T-helper 2 cell (primary cell): ENCODE data around the gene TACC3.

Source experiments
- DNase-seq, 5 experiments: peaks; one replicate each; pipeline versions ENCODE4 v3.0.0 to v3.0.0-alpha.2; 2012 to 2022

Gene TACC3

GRCh38 chr4:1723131-1723801 is 1.9 kb downstream of the TACC3 start:
- peak in 3 of 5 experiments; percentile 36 to 81 (median 68) for DNase-seq

GRCh38 chr4:1725521-1725920 is 4.2 kb downstream of the TACC3 start:
- no peak for DNase-seq

DNA sequence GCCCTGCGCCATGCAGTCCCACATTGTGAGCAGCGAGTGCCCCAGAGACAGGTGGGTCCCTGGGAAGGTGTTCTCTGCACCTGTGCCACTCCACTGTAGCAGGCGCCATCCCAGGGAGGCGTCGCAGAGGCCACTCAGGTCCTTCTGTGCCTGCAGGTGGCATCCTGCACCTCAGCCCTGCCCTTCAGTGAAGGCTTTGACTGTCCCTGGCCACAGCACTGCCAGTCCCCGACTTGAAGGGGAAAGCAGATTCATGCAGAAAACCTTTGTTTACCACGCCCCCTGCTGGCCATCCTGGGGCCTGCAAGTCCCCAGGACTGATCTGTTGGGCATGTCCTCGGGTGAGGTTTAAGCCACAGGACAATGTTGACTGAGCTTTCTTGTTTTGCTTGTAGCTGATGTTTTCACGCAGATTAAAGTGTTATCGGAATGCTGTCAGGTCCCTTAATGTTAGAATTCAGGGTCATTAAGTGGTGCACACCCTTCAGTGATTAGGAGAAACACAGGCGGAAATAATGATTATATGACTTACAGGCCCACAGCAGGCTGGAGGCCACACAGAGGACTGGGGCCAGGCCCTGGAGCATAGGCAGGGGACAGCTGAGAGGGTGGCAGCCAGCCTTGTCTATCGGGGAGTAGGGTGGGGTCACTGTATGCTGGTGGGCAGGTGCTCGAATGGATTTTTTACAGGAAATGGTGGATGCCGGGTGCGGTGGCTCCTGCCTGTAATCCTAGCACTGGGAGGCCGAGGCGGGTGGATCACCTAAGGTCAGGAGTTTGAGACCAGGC is 5.0 kb downstream of the TACC3 start:
- DNase-seq = peak; percentile 70 to 91 (median 84)

DNA sequence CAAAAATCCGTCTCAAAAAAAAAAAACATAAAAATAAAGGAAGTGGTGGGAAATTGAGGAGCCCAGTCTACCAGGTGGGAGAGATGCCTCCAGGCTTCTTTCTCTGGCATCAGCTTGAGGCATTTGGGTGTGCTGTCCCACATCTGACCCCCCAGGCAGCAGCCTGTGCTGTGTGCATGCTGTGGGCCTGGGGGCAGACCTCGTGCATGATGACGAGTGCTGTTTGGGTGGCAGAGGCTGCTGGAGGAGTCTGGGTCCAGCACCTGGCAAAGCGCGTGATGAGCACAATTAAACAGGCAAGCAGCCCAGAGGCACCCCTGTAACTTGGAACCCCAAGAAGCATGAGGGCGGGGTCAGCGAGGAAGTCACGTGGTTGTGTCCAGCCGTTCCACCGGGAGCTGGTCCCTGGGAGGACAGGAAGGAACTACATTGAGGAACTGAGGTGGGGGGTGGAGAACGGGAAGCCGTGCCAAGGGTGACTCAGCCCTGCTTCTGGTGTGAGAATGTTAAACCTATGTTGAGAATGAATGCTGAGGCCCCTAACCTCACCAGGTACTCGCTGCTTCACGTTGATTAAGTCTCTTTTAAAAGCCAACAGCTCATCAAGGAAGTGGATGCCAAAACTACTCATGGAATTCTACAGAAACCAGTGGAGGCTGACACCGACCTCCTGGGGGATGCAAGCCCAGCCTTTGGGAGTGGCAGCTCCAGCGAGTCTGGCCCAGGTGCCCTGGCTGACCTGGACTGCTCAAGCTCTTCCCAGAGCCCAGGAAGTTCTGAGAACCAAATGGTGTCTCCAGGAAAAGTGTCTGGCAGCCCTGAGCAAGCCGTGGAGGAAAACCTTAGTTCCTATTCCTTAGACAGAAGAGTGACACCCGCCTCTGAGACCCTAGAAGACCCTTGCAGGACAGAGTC is 6.1 kb downstream of the TACC3 start:
- no peak for DNase-seq

DNA sequence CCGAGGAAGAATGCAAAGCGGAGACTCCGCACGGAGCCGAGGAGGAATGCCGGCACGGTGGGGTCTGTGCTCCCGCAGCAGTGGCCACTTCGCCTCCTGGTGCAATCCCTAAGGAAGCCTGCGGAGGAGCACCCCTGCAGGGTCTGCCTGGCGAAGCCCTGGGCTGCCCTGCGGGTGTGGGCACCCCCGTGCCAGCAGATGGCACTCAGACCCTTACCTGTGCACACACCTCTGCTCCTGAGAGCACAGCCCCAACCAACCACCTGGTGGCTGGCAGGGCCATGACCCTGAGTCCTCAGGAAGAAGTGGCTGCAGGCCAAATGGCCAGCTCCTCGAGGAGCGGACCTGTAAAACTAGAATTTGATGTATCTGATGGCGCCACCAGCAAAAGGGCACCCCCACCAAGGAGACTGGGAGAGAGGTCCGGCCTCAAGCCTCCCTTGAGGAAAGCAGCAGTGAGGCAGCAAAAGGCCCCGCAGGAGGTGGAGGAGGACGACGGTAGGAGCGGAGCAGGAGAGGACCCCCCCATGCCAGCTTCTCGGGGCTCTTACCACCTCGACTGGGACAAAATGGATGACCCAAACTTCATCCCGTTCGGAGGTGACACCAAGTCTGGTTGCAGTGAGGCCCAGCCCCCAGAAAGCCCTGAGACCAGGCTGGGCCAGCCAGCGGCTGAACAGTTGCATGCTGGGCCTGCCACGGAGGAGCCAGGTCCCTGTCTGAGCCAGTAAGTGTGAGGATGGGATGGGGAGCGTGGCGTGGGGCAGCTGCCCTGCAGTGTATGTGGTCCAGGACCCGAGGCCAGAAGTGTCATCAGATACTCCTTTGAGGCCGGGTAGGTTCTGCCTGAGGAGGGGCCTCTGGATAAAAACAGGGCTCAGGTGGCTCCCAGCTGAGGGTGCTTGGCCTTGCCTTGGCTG is 7.0 kb downstream of the TACC3 start:
- DNase-seq = no peak

DNA sequence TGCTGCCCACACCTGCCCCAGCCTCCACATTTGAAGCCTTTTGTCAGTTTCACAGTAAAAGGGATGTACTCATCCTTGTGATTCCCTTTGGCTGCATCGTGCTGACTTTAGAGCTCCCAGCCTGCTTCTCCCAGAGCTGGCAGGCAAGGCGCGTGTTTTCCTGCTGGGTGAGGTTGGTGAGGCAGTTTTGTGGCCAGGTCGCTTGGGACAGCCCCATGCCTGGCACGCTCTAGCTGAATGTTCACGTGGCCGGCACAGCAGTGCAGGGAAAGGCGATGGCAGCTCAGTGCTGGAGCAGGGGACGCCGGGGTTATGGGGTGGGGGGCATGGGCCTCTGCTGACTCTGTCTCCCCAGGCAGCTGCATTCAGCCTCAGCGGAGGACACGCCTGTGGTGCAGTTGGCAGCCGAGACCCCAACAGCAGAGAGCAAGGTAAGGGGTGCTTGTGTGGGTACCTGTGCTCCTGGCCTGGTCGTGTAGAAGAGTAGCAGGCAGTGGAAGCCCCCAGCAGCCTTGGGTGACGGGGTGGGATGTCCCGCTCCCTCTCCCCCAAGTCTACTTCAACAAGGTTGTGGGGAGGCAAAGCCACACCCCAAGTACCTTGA is 9.3 kb downstream of the TACC3 start:
- no peak for DNase-seq

DNA sequence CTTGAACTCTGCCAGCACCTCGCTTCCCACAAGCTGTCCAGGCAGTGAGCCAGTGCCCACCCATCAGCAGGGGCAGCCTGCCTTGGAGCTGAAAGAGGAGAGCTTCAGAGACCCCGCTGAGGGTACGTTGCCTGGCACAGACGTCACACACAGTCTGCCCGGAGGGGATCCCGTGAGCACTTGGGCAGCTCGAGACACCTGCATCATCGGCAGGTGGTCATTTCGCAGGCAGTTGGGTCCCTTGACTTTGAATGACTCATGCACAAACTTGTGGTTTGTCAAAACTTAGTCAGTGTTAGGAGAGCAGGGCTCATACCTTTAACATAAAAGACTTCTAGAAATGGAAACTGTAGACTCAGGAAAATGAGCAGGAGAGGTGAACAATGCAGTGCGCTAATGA is 9.9 kb downstream of the TACC3 start:
- DNase-seq = peak in 1 of 5 experiments; percentile 44

DNA sequence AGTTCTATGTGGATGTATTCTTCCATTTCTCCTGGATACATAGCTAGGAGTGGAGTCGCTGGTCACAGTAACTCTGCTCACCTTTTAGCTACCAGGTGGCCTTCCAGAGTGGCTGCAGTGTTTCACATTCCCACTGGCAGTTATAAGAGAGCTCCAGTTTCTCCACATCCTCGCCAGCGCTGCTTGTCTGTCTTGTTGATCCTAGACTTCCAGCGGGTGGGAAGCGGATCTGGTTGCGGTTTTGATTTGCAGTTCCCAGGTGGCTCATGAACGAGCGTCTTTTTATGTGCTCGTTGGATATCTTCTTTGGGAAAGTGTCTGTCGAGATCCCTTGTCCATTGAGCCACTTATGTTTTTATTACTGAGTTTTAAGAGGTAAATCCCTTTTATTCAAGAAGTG is 11.6 kb downstream of the TACC3 start:
- no peak for DNase-seq

- DNase-seq = no peak
Measured at GRCh38 chr4:1735215-1735614, 13.9 kb downstream of the TACC3 start.

- no peak for DNase-seq
Measured at GRCh38 chr4:1736812-1737211, 15.5 kb downstream of the TACC3 start.

DNA sequence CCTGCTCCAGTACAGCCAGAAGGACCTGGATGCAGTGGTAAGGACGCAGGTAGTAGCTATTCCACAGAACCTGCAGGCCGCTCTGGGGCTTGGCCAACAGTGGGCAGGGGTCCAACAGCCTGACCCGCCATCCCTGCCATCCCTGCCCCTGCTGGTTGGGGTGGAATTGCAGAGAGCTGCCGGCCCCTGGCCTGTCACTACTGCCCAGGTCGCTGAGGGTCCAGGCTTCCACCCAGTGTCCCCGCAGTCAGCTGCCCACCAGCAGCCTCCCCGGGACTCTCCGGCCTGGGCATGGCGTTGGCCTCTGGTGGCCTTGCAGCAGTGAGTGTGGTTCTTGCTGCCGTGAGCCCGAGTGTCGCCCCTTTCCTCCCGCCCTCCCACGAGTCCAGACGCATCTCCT is 16.3 kb downstream of the TACC3 start:
- no peak for DNase-seq

GRCh38 chr4:1738410-1738809 is 17.1 kb downstream of the TACC3 start:
- DNase-seq = no peak

DNA sequence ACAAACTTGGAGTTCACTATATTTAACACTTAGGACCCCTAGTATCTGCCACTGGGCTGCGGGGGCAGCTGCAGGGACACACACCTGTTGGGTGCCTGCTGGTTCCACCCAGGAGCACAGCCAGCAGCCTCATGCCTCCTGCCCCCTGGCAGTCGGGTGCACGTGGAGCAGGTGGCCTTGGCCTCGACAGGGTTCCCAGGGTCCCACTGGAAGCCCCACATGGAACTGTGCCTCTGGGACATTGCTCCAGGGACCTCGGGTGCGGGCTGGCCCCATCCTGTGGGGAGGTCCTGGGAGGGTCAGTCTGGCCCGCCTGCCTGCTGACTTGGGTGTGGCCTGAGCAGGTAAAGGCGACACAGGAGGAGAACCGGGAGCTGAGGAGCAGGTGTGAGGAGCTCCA is 18.0 kb downstream of the TACC3 start:
- DNase-seq = no peak

DNA sequence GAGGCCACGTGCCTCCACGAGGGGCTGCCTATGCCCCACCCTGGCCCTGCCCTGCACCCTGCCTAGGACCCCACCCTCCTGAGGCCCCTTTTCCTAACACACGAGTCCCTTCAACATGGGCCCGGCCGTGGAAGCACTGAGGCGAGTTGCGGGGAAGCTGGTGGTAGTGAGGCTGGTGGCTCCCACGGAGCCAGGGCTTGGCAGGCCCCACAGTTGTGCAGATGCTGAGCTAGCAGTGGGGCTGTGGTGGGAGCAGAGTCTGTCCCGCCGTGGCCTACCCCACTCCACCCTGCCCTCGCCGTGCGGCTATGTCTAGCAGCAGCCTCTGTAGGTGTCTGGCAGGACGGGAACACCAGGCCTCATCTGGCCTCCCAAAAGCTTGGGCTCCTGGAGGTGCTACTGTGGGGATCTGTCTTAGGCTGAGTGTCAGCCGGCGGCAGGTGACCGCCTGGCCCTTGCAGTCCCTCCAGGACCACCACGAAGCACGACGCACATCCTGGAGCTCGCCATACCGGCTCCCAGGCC is 18.8 kb downstream of the TACC3 start:
- no peak for DNase-seq

DNA sequence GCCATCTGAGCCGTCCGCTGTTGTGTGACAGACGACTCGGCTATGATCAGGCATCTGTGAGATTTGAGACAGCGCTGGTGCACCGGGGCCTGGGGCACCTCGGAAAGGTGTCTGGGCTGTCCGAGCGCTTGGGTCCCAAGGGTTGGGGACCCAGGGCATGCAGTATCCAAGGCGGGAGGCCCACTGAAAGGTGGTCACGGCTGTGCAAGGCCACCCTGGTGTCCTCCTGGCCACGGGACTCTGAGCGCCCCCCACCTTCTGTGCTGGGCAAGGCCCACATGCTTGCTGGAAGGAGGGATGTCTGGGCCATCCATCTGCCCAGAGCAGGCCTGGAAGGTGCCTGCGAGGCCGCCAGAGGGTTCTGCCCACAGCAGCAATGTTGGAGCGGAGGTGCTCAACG is 19.9 kb downstream of the TACC3 start:
- no peak for DNase-seq

GRCh38 chr4:1743551-1743950 is 22.2 kb downstream of the TACC3 start:
- no peak for DNase-seq

GRCh38 chr4:1743975-1744374 is 22.7 kb downstream of the TACC3 start:
- no peak for DNase-seq

DNA sequence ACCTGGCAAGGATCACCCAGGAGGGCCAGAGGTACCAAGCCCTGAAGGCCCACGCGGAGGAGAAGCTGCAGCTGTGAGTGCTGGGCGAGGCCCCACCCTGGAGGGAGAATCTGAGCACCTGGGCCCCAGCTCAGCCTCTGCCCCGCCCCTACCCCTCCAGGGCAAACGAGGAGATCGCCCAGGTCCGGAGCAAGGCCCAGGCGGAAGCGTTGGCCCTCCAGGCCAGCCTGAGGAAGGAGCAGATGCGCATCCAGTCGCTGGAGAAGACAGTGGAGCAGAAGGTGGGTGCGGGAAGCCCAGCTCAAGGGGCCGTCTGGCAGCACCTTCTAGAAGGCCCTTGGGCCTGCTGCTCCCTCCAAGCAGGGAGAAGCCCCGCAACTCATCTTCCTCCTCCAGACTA is 23.2 kb downstream of the TACC3 start:
- DNase-seq = no peak

GRCh38 chr4:1745165-1745564 is 23.8 kb downstream of the TACC3 start:
- no peak for DNase-seq

GRCh38 chr4:1745697-1746096 is 24.4 kb downstream of the TACC3 start:
- DNase-seq = no peak

GRCh38 chr4:1746265-1746691 is 25.0 kb downstream of the TACC3 start:
- DNase-seq = peak; percentile 50 to 81 (median 68)
